Ovary (tissue), 9 donors: ENCODE data around the gene SOX18. TPM values are rescaled to one million over a fixed set of nuclear protein-coding genes. Genes with fewer than 3 reads are reported as not detected.

Experiments used
- DNase-seq, 5 donors: peaks; one replicate each; pipeline ENCODE4 v3.0.0-alpha.2; 2019 to 2020
- H3K27ac ChIP-seq, 2 donors: fragments of 200-600 bp; one replicate each; pipeline versions ENCODE4 v1.5.1 to v1.8.0; 2019 to 2022
- H3K27me3 ChIP-seq: fragments of 200-600 bp; one replicate; pipeline ENCODE4 v1.8.0; 2022
- H3K36me3 ChIP-seq: fragments of 200-600 bp; sonication (generic); one replicate; pipeline ENCODE4 v1.5.1; 2019
- H3K4me1 ChIP-seq: one replicate; pipeline ENCODE4 v1.8.1; 2013; ENCODE audit warnings: mild to moderate bottlenecking, moderate library complexity; ENCODE audit not compliant: insufficient read depth
- H3K4me3 ChIP-seq: fragments of 200-600 bp; sonication (generic); one replicate; pipeline ENCODE4 v1.5.1; 2017
- H3K9me3 ChIP-seq, 2 donors: fragments of 200-600 bp in 1 of 2; sonication (generic) in 1 of 2; one replicate each; pipeline versions ENCODE4 v1.5.1 to v1.8.1; 2013 to 2019; ENCODE audit warnings: mild to moderate bottlenecking in 1 of 2, moderate library complexity in 1 of 2
- EP300 ChIP-seq: sonication (generic); formaldehyde crosslinking; IDR thresholded peaks from one replicate; pipeline ENCODE4 v1.6.1; 2017; ENCODE audit warnings: antibody characterized with exemption
- POLR2A ChIP-seq: fragments of 450-650 bp; IDR thresholded peaks from one replicate; pipeline ENCODE4 v1.6.1; 2017; ENCODE audit warnings: antibody characterized with exemption, mild to moderate bottlenecking, moderate library complexity
- WGBS, 3 donors: extraction: QIAGEN DNeasy Blood & Tissue Kit in 1 of 3; methylation state at CpG; one replicate each; pipeline versions ENCODE4 v1.1.5 to v1.1.7; 2013 to 2017; 5-methylcytosine and 5-hydroxymethylcytosine counted together
- intact Hi-C, 4 donors: fragments of 100-400 bp; cut with DNase I; formaldehyde crosslinking; loops; one replicate each; pipeline versions ENCODE4 v1.11.0 to v1.15.1; 2022 to 2023
- polyA plus RNA-seq, 2 donors: library from polyadenylated mRNA; stranded (reverse); fragments of 200-250 nt in 1 of 2; fragments of 350-450 nt in 1 of 2; fragmentation: Illumina TruSeq in 1 of 2; extraction: RNeasy Lipid Tissue Mini Kit (QIAGEN cat#74804) in 1 of 2; gene quantifications; one replicate each; pipeline ENCODE4 v1.2.3, GENCODE V29; 2013 to 2014
- total RNA-seq, 7 donors: library from RNA; depleted of rRNA in 2 of 7; stranded (reverse); fragments of >200 nt in 2 of 7; fragmentation: NEBNext Ultra II Directional in 3 of 7; extraction: Animal tissue kit (Norgen Biotek cat#: 25700) in 3 of 7; gene quantifications; one replicate each; pipeline versions ENCODE4 v1.1.0 to v1.2.4, GENCODE V29; 2016 to 2023
- TF ChIP-seq, protein P1 (sequence below), 3 donors: fragments of 450-650 bp in 2 of 3; fragments of 200-600 bp in 1 of 3; IDR thresholded peaks; one replicate each; pipeline versions ENCODE4 v1.5.1 to v1.8.0; 2016 to 2022; ENCODE audit warnings: antibody characterized with exemption in 3 of 3, mild to moderate bottlenecking in 1 of 3
- donor health status: DM: no; HTN: no; CAD: no; lungs with moderate emphysema.
- donor health status: DM: no; HTN: no; CAD: no.
- donor health status: Bipolar disorder and iron deficiency.
- donor health status: DM: yes; HTN: yes; CAD: no.
- donor health status: DM: no; HTN: no; CAD: no.
- donor health status: DM: yes; HTN: yes; CAD: no.

The SOX18 gene
- total and polyA plus RNA-seq, 9 donors: 2.0 to 63.8 (median 12.8) TPM

DNA sequence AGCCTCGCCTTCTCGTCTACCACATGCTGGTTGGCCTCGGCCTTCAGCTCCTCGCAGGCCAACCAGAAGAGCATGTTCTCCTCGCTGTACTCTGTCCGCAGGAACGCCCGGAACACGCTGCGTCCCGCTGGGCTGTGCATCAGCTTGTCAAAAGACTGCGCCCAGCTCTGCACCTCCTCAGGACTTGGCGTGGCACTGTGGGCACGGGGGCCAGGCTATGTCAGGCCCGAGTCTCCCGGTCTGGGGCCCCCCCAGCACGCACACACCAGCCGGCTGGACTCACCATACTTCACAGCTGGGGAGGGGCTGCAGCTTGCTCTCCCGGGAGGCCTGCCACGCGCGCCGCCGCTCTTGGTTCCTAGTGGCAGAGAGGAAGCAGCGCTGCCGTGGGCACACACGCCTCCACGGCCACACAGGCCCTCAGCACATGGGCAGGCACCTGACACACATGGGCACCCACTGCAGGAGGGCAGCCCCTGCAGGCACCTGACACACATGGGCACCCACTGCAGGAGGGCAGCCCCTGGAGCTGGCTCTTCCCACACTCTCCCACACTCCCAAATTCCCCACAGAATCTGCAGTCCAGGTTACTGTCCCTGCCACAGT lies 24.8 kb upstream of the SOX18 start:
- no peaks in the 10 kb centered on the region for H3K9me3 ChIP-seq
- no peak overlapping the region for H3K4me3 ChIP-seq
- no peaks in the 10 kb centered on the region for H3K36me3 ChIP-seq
- H3K27me3 ChIP-seq: no peaks in the 10 kb centered on the region
- DNase-seq: no peak
- H3K27ac ChIP-seq: no peak overlapping the region
- TF ChIP-seq, protein P1, sequence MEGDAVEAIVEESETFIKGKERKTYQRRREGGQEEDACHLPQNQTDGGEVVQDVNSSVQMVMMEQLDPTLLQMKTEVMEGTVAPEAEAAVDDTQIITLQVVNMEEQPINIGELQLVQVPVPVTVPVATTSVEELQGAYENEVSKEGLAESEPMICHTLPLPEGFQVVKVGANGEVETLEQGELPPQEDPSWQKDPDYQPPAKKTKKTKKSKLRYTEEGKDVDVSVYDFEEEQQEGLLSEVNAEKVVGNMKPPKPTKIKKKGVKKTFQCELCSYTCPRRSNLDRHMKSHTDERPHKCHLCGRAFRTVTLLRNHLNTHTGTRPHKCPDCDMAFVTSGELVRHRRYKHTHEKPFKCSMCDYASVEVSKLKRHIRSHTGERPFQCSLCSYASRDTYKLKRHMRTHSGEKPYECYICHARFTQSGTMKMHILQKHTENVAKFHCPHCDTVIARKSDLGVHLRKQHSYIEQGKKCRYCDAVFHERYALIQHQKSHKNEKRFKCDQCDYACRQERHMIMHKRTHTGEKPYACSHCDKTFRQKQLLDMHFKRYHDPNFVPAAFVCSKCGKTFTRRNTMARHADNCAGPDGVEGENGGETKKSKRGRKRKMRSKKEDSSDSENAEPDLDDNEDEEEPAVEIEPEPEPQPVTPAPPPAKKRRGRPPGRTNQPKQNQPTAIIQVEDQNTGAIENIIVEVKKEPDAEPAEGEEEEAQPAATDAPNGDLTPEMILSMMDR (IDR thresholded peaks at IDR 0.05): no peak
- no peak for TF ChIP-seq EP300
- TF ChIP-seq POLR2A: no peak
- WGBS, 3 donors: 85 to 91% (median 86%) methylated on average over 28 of the region's 28 CpGs
- intact Hi-C loops: no loop called here
- H3K4me1 ChIP-seq: no peaks in the 10 kb centered on the region

DNA sequence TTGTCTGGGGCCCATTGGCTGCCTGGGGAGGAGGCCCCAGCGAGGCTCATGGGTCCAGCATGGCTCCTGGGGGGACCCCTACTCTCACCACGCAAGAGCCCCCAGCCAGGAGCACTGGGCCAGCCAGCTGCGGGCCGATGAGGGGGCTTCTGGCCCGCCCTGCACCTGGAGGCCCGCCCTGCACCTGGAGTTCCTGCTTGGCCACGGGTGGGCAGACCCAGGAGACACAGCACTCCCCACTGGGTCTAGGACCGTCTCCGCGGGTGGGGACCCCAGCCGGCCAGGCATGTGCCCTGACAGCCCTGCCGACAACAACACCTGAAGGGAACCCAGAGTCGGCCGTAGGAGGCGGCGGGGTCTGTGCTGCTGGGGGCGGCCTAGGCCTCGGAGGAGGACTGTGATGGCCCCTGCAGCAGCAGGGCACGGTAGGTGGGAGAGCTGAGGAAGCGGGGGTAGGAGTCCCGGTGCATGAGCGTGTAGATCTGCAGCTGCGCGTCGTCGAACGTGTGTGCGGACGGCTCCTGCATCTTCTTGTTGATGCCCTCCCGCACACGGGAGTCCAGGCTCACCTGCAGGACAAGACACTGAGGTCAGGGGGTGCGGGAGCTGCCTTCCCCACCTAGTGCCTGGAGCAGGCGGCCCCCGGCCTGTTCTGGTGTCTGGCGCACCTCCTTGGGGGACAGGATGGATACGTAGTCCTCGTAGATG lies 24.2 kb upstream of the SOX18 start:
- 82 to 85% (median 83%) methylated on average over 33 to 37 of the region's 37 CpGs for WGBS, 3 donors
- intact Hi-C loops: no loop called here
- no peaks in the 10 kb centered on the region for H3K4me1 ChIP-seq
- no peaks in the 10 kb centered on the region for H3K9me3 ChIP-seq
- no peak overlapping the region for H3K27ac ChIP-seq
- H3K27me3 ChIP-seq: no peaks in the 10 kb centered on the region
- no peaks in the 10 kb centered on the region for H3K36me3 ChIP-seq
- no peak overlapping the region for H3K4me3 ChIP-seq
- DNase-seq: no peak
- TF ChIP-seq, protein P1 (IDR thresholded peaks at IDR 0.05): no peak
- TF ChIP-seq EP300: no peak
- no peak for TF ChIP-seq POLR2A

DNA sequence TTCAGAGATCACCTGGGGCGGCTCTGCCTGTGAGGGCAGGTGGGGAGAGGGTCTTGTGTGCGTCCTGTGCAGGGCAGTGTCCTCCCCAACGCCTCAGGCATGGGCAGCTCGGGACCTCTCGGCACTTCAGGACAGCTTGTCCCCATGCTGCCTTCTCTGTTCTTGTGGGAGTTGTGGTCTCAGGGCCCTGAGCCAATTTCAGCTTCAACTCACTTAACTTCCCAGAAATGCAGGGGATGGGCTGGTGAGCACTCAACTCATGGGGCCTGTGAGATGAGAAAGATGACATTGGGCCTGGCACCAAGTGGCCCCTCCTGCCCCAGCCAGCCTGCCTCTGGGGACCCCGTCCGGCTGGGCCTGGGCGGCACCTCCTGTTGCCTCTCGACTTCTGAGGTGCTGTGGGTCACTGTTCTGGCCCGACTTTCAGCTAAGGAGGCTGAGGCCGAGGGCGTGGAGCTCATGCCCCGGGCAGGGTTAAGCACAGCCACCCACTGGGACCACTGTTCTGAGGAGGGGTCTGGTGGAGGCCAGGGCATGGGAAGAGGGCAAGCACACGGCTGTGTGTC lies 23.1 kb upstream of the SOX18 start:
- H3K9me3 ChIP-seq: no peaks in the 10 kb centered on the region
- WGBS, 3 donors: 65 to 73% (median 67%) methylated on average over 14 of the region's 14 CpGs
- TF ChIP-seq, protein P1 (IDR thresholded peaks at IDR 0.05): no peak
- TF ChIP-seq POLR2A (no peak), EP300 (no peak)
- H3K27ac ChIP-seq: no peak overlapping the region
- H3K4me1 ChIP-seq: no peaks in the 10 kb centered on the region
- H3K4me3 ChIP-seq: no peak overlapping the region
- intact Hi-C loops: no loop called here
- no peaks in the 10 kb centered on the region for H3K36me3 ChIP-seq
- H3K27me3 ChIP-seq: no peaks in the 10 kb centered on the region
- DNase-seq: no peak

DNA sequence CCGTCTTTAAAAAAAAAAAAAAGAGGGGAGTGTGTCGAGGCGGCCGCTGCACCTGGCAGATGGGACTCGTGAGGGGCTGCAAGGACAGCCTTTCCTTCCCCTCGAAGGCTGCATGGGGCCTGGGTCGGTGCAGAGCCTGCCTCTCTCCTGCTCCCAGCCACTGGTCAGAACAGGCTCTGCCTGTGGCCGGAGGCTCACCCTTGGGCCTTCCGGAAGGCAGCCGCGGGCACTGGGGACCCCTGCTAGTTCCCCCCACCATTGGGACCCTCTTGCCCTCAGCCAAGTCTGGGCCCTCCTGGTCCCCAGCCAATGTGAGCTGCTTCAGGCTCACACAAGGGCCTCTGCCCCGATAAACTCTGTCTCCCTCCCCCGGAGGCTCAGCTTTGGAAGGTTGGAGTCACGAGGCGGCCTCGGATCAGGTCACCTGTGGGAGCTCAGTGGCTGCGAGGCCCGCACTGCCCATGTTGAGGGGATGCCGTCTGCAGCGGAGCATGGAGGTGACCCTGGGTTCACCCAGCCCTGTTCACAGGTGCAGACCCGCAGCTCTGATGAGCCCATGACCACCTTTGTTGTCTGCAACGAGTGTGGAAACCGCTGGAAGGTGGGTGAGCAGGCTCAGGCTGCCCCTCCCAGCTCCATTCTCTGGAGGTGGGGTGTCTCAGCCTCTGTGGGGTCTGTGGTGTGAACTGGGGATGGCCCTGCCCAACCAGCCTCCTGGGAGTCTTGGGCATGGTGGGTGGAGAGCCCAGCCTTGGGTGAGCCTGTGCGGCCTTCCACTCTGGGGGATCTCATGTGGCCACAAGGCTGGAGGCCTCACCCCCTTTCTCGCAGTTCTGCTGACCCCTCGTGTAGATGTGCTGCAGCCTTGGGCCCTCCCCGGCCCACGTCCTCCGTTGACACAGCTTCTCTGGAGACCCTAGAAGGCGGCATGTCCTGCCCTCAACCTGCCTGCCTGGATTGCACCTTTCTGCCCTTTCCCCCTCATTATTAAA lies 22.2 kb upstream of the SOX18 start:
- Histone ChIP-seq H3K27ac (no peak overlapping the region), H3K4me1 (no peaks in the 10 kb centered on the region), H3K9me3 (no peaks in the 10 kb centered on the region), H3K27me3 (no peaks in the 10 kb centered on the region), H3K4me3 (no peak overlapping the region), H3K36me3 (no peaks in the 10 kb centered on the region)
- no peak for DNase-seq
- intact Hi-C loops: no loop called here
- WGBS, 3 donors: 75 to 84% (median 77%) methylated on average over 25 to 30 of the region's 30 CpGs
- TF ChIP-seq, protein P1 (IDR thresholded peaks at IDR 0.05): no peak
- TF ChIP-seq POLR2A (no peak), EP300 (no peak)
